Measurements from ENCODE around the gene SPECC1L.

Gene SPECC1L

DNA sequence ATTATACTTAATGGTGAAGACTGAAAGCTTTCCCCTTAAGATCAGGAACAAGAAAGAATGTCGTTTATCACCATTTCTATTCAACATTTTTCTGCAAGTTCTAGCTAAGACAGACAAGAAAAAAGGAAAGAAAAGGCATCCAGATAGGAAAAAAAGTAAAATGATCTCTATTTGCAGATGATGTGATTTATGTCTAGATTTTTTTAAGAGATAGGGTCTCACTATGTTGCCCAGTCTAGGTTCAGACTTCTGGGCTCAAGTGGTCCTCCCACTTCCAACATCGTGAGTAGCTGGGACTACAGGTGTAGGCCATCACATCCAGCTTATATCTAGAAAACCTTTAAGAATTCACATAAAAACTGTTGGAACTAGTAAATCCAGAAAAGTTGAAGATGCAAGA lies 105.4 kb downstream of the SPECC1L start:
- no peak for DNase-seq

GRCh38 chr22:24376586-24376985 lies 106.0 kb downstream of the SPECC1L start:
- no peak for DNase-seq

DNA sequence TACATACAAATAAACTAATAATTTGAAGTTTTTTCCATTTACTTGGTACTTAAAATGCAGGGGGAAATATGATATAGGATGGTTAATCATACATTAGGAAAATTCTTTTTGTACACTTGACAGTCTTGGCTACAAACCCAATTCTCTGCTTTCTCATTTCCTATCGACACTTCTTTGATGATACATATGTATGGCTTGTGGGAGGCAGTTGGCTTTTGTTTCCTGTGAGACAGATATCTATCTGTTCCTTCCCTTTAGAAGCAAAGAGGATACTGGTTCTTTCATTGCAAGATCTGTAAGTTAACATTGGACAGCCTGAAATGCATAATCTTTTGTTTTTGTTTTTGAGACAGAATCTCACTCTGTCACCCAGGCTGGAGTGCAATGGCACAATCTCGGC lies 108.9 kb downstream of the SPECC1L start:
- DNase-seq, result no peak

DNA sequence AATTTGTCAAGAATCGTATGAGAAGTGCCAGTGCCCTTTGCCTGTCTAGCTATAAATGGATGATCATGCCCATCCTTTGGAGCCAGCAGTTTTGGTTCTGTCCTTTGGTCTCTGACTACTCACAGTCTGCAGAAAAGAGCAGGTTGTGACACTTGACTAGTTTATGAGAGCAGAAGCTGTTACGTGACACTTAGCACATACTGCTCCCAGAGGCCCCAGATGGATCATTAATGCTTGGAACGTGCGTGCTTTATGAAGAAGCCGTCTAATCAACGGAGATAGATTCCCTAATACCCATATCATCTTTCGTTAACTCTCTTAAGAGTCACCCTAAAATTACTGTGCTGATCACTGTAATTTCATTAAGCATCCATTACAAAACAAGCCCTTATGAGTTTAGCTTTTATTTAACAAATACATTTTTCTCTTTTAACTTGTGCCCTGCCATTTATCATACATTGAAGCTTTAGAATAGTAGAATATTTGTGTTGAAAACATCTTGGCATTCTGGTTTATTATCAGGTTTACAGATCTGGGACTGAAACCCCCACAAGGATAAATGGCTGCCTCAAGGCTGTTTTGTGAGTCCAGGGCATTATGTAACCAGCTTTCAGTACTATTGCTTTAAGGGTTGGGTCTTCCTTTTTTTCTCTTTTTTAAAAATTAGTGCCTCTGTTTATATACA lies 109.7 kb downstream of the SPECC1L start:
- DNase-seq, result no peak

DNA sequence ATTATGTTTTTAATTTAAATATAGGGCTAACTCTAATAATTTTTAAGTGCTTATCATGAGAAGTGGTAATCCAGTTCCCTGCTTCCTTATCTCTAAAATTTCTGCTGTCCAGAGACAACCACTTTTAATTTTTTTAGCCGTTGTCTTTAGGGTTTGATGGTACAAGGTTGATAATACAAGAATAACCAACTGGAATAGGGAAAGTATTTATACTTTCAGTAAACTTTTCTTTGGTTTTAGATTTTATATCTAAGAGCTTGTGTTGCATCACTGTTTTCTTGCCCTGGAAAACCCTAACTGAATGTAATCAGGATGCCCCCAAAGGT lies 110.2 kb downstream of the SPECC1L start:
- no peak for DNase-seq

DNA sequence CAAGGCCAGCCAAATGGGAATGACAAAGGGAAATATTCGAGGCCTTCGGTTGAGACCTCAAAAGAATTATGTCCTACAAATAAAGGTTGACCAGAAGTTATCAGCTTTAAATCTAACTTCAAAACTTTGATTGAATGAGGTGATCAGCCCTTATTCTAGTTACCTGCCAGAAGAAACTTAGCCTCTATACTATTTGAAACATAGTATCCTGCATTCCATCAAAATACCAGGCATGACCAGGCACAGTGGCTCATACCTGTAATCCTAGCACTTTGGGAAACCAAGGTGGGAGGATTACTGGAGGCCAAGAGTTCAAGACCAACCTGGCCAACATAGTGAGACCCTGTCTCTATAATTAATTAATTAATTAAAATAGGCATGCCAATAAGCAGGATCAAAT lies 112.4 kb downstream of the SPECC1L start:
- no peak for DNase-seq

DNA sequence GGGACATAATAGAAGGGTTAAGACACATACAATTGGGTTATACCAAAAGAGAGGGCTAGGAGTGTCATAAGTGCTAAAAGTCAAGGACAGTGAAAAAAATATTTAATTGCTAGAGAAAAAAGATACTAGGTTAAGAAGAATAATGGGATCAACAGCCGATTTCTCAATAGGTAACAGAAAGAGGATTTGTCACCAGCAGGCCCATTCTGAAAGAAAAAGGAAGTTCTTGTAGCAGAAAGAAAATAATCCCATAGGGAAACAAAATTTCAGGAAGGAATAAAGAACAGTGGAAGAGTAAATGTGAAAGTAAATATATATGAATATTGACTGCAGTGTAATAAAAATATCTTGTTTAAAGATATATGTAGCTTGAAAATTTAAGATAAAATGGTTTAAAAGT lies 113.5 kb downstream of the SPECC1L start:
- no peak for DNase-seq

GRCh38 chr22:24386937-24387471 lies 116.4 kb downstream of the SPECC1L start:
- no peak for DNase-seq

GRCh38 chr22:24389680-24390079 lies 119.0 kb downstream of the SPECC1L start:
- DNase-seq, result no peak

GRCh38 chr22:24390156-24390555 lies 119.5 kb downstream of the SPECC1L start:
- no peak for DNase-seq

GRCh38 chr22:24390576-24390975 lies 119.9 kb downstream of the SPECC1L start:
- DNase-seq, result no peak

- DNase-seq, result no peak
Measured at GRCh38 chr22:24391836-24392217, 121.2 kb downstream of the SPECC1L start.

DNA sequence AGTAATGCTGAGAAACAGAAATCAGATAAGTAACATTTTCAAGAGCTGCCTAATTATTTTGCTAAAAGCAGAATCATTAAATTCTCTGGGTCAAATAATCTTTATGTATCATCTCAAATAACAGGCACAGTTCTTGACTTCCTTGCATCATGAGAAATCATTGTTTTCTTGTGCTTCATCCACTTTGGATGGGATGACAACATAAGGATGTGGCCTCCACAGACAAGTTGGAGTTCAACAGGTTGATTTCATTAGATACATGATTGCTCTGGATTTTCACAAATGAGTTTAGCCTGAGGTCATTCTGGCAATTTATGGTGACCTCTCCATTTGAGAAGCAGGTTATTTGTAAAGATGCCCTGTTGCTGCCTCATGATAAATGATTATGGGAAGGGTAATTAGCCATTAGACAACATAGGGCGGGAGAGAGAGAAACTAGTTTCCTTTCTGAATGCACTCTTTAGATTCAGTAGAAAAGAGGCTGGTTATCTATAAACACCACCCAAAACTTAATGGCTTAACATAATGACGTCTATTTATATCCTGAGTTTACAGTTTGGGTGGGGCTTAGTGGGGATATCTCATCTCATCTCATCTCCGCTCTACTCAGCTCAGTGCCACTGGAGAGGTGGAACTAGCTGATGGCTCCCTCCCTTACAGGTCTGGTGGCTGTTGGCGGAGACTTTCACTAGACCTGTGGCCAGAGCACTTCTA lies 121.7 kb downstream of the SPECC1L start:
- DNase-seq, result no peak

- no peak for DNase-seq
Measured at GRCh38 chr22:24393012-24393559, 122.5 kb downstream of the SPECC1L start.

GRCh38 chr22:24393848-24394247 lies 123.2 kb downstream of the SPECC1L start:
- no peak for DNase-seq

- DNase-seq, result no peak
Measured at GRCh38 chr22:24394254-24394653, 123.6 kb downstream of the SPECC1L start.

GRCh38 chr22:24398409-24398808 lies 127.8 kb downstream of the SPECC1L start:
- no peak for DNase-seq

DNA sequence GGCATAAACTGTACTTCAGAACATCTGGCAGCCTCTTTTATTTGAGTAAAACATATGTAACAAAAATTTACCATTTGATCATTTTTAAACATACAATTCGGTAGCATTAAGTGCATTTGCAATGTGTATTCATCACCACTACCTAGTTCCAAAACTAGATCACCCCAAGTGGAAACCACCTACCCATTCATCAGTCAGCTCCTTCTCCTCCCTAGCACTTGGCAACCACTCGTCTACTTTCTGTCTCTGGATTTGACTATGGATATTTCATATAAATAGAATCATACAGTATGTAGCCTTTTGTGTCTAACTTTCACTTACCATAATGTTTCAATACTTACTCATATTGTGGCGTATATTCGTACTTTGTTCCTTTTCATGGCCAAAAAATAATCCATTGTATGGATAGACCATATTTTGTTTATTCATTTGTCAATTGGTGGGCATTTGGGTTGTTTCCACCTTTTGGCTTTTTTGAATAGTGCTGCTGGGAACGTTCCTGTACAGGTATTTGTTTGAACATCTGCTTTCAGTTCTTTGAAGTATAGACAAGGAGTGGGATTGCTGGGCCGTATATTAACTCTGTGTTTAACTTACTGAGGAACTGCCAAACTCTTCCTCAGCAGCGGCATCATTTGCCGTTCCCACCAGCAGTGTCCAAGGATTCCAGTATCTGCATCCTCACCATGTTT lies 129.5 kb downstream of the SPECC1L start:
- no peak for DNase-seq

GRCh38 chr22:24400726-24401596 lies 130.3 kb downstream of the SPECC1L start:
- no peak for DNase-seq

DNA sequence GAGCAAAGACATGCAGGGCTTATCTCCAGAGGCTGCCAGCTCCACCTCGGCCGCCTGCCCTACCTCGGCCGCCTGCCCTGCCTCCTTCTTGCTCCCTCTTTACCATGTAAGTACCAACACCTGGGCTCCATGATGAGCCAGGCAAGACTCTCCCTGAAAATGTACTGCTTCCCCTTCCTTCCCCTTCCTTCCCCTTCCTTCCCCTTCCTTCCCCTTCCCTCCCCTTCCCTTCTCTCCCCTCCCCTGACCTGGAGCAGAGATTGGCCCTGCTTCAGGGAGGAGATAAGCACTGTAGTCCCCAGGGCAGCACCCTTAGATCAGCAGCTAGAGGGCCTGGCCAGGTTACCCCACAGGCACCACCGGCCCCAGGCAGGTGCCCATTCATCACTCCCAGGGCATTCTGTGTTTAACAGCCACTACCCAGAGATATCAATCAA lies 131.3 kb downstream of the SPECC1L start:
- no peak for DNase-seq

GRCh38 chr22:24402460-24403192 lies 132.0 kb downstream of the SPECC1L start:
- DNase-seq, result peak; percentile 37

DNA sequence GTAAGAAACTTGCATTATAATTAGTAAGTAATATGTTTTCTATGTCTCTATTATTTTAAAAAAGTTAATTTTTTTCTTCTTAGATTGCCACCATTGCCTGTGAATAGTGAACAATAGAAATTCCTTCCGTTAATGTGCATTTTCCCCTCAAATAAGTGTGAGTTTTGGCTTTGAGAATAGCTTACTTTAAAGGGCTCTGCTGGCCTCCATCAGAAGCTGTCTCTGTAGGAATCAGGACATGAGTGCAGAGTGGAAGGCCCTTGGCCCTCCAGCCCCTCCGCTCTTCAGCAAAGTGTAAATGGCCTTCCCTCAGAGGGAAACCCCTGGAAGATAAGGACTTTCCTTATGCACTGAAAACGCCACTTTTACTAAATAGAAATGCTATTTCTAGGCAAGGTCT lies 132.7 kb downstream of the SPECC1L start:
- DNase-seq, result no peak
